GM23338 (cell line): ENCODE data around the gene EXOC6B. TPM values are rescaled to one million over a fixed set of nuclear protein-coding genes. Genes with fewer than 3 reads are reported as not detected.

Experiments
- ATAC-seq: fragments of 200-7000 bp; cut with Tn5 transposase; 3 replicates; pipeline ENCODE4 v1.9.1; 2020
- DNase-seq: peaks from one replicate; pipeline ENCODE4 v3.0.0-alpha.2; 2015; ENCODE audit warnings: low spot score
- H2AFZ ChIP-seq: fragments of 200-600 bp; sonication (generic); 2 replicates; pipeline ENCODE4 v1.8.0; 2016; ENCODE audit warnings: antibody characterized with exemption, mild to moderate bottlenecking, moderate library complexity
- H3F3A ChIP-seq: fragments of 200-600 bp; sonication (generic); replicated peaks from 2 replicates; pipeline ENCODE4 v1.8.0; 2017; ENCODE audit warnings: antibody characterized with exemption, mixed run types, low read depth
- H3K27ac ChIP-seq: fragments of 200-600 bp; sonication (generic); 2 replicates; pipeline ENCODE4 v1.6.1; 2016; ENCODE audit warnings: low read depth
- H3K27me3 ChIP-seq: fragments of 200-600 bp; sonication (generic); 2 replicates; pipeline ENCODE4 v1.8.0; 2016; ENCODE audit warnings: mild to moderate bottlenecking, mixed run types, moderate library complexity; ENCODE audit not compliant: insufficient read depth
- H3K36me3 ChIP-seq: fragments of 200-600 bp; sonication (generic); 2 replicates; pipeline ENCODE4 v1.8.0; 2016; ENCODE audit warnings: mild to moderate bottlenecking; ENCODE audit not compliant: insufficient read depth
- H3K4me1 ChIP-seq: fragments of 200-600 bp; sonication (generic); 2 replicates; pipeline ENCODE4 v1.8.0; 2016; ENCODE audit warnings: mild to moderate bottlenecking, moderate library complexity; ENCODE audit not compliant: insufficient read depth
- H3K4me2 ChIP-seq: fragments of 200-600 bp; sonication (generic); 2 replicates; pipeline ENCODE4 v1.7.1; 2017; ENCODE audit warnings: mixed run types
- H3K4me3 ChIP-seq: fragments of 200-600 bp; sonication (generic); 2 replicates; pipeline ENCODE4 v1.6.1; 2016; ENCODE audit warnings: mixed run types
- H3K79me2 ChIP-seq: fragments of 200-600 bp; sonication (generic); replicated peaks from 2 replicates; pipeline ENCODE4 v1.8.0; 2017; ENCODE audit warnings: mild to moderate bottlenecking; ENCODE audit not compliant: insufficient read depth
- H3K9me2 ChIP-seq: fragments of 200-600 bp; sonication (generic); 2 replicates; pipeline ENCODE4 v1.8.0; 2017; ENCODE audit not compliant: insufficient read depth
- H4K20me1 ChIP-seq: fragments of 200-600 bp; sonication (generic); replicated peaks from 2 replicates; pipeline ENCODE4 v1.8.0; 2017; ENCODE audit warnings: mild to moderate bottlenecking; ENCODE audit not compliant: insufficient read depth
- H3K27ac Mint-ChIP-seq: 2 replicates; pipeline ENCODE4 v1.8.0; 2020; ENCODE audit warnings: inconsistent platforms, mild to moderate bottlenecking, moderate library complexity, mixed read lengths
- H3K27me3 Mint-ChIP-seq: 3 replicates; pipeline ENCODE4 v1.8.0; 2022; ENCODE audit warnings: low read depth, mild to moderate bottlenecking, moderate library complexity, mixed read lengths, inconsistent platforms; ENCODE audit not compliant: insufficient read depth, poor library complexity
- H3K36me3 Mint-ChIP-seq: 3 replicates; pipeline ENCODE4 v1.8.0; 2021; ENCODE audit warnings: low read depth, mild to moderate bottlenecking, inconsistent platforms, moderate library complexity, mixed read lengths
- H3K4me1 Mint-ChIP-seq: 3 replicates; pipeline ENCODE4 v1.8.0; 2020; ENCODE audit warnings: mild to moderate bottlenecking, inconsistent platforms, mixed read lengths
- H3K4me3 Mint-ChIP-seq: 3 replicates; pipeline ENCODE4 v1.8.0; 2021; ENCODE audit warnings: moderate library complexity, mild to moderate bottlenecking, inconsistent platforms, mixed read lengths
- H3K9me3 Mint-ChIP-seq: 3 replicates; pipeline ENCODE4 v1.8.0; 2020; ENCODE audit warnings: moderate library complexity, mild to moderate bottlenecking, inconsistent platforms, mixed read lengths
- CREB1 ChIP-seq: fragments of 250-450 bp; sonication (Bioruptor Pico); IDR thresholded peaks from 2 replicates; pipeline ENCODE4 v1.5.0; 2020; ENCODE audit warnings: low read depth, mild to moderate bottlenecking, moderate library complexity
- ETS1 ChIP-seq: IDR thresholded peaks from 2 replicates; pipeline ENCODE4 v1.6.1; 2016; ENCODE audit warnings: antibody characterized with exemption
- JUNB ChIP-seq: IDR thresholded peaks from one replicate; pipeline ENCODE4 v1.6.1; 2016; ENCODE audit warnings: antibody characterized with exemption; ENCODE audit not compliant: unreplicated experiment
- NANOG ChIP-seq: IDR thresholded peaks from 2 replicates; pipeline ENCODE4 v1.6.1; 2016; ENCODE audit warnings: antibody characterized with exemption, borderline replicate concordance
- REST ChIP-seq: IDR thresholded peaks from one replicate; pipeline ENCODE4 v1.6.1; 2018; ENCODE audit warnings: antibody characterized with exemption; ENCODE audit not compliant: unreplicated experiment
- STAT1 ChIP-seq: IDR thresholded peaks from one replicate; pipeline ENCODE4 v1.6.1; 2016; ENCODE audit warnings: antibody characterized with exemption; ENCODE audit not compliant: unreplicated experiment
- ZNF331 ChIP-seq: fragments of 250-450 bp; sonication (Bioruptor Pico); IDR thresholded peaks from 2 replicates; pipeline ENCODE4 v1.5.0; 2020; ENCODE audit warnings: low read depth, mild to moderate bottlenecking, moderate library complexity
- ZNF462 ChIP-seq: fragments of 250-450 bp; sonication (Bioruptor Pico); IDR thresholded peaks from 2 replicates; pipeline ENCODE4 v1.5.0; 2020; ENCODE audit warnings: mild to moderate bottlenecking, moderate library complexity
- polyA plus RNA-seq: library from polyadenylated mRNA; unstranded; fragments of >200 nt; fragmentation: Nextera tagmentation; extraction: Ambion mirVana; gene quantifications from 2 replicates; pipeline ENCODE4 v1.2.1, GENCODE V29; 2016
- total RNA-seq: library from RNA; depleted of rRNA; stranded (reverse); fragments of >200 nt; shearing (Covaris generic); gene quantifications from 2 replicates; pipeline ENCODE4 v1.2.3, GENCODE V29; 2014

EXOC6B gene
- total and polyA plus RNA-seq, 2 experiments from 2014 or later, result 7.2 to 45.9 TPM

GRCh38 chr2:72605836-72606442, 219.9 kb downstream of the EXOC6B start (continued):
- TF ChIP-seq REST (no peak), STAT1 (no peak)

GRCh38 chr2:72604468-72604867, 221.4 kb downstream of the EXOC6B start:
- Histone ChIP-seq H3K9me2 (no peaks in the 10 kb centered on the region), H3K27ac (no peak overlapping the region), H4K20me1 (no peaks in the 10 kb centered on the region), H3K4me1 (peaks cover 7% of the 10 kb centered on the region; the same call in 1 of the 2 replicates), H3F3A (no peaks in the 10 kb centered on the region), H3K4me3 (no peak overlapping the region), H3K4me2 (no peak overlapping the region), H3K36me3 (no peaks in the 10 kb centered on the region; the same call in 1 of the 2 replicates), H2AFZ (no peak overlapping the region), H3K79me2 (no peaks in the 10 kb centered on the region), H3K27me3 (no peaks in the 10 kb centered on the region)
- Mint-ChIP-seq H3K36me3 (peaks cover 2% of the 10 kb centered on the region; the same call in 2 of the 3 replicates), H3K27me3 (peaks cover 2% of the 10 kb centered on the region), H3K9me3 (0 out of 3 replicates have a peak, but pooled peaks cover 5% of the 10 kb centered on the region), H3K27ac (no peak overlapping the region), H3K4me1 (peaks cover 16% of the 10 kb centered on the region), H3K4me3 (no peak overlapping the region)
- ATAC-seq (no peak), DNase-seq (no peak)
- TF ChIP-seq STAT1 (no peak), CREB1 (CRISPR knock-in tag) (no peak), NANOG (no peak), ZNF462 (CRISPR knock-in tag) (no peak), REST (no peak), ZNF331 (CRISPR knock-in tag) (no peak), ETS1 (no peak), JUNB (no peak)
